SK-N-SH treated with all-trans-retinoic acid at 6 μM for 48 hours (cell line): Measurements from ENCODE around the gene ANKRD49.

ENCODE experiments used
- ARNTL ChIP-seq: fragments of 450-650 bp; formaldehyde crosslinking; IDR thresholded peaks from 2 replicates; pipeline ENCODE4 v1.5.0; 2020; ENCODE audit warnings: low read depth, mild to moderate bottlenecking, moderate library complexity, borderline replicate concordance
- ESRRG ChIP-seq: fragments of 250-450 bp; sonication (Bioruptor Pico); IDR thresholded peaks from 2 replicates; pipeline ENCODE4 v1.6.1; 2021; ENCODE audit warnings: mild to moderate bottlenecking
- PPARA ChIP-seq: fragments of 250-450 bp; sonication (Bioruptor Pico); IDR thresholded peaks from 2 replicates; pipeline ENCODE4 v1.5.0; 2020; ENCODE audit warnings: mild to moderate bottlenecking, borderline replicate concordance
- RARB ChIP-seq: fragments of 250-450 bp; sonication (Bioruptor Pico); IDR thresholded peaks from 2 replicates; pipeline ENCODE4 v1.8.0; 2021; ENCODE audit warnings: mild to moderate bottlenecking, moderate library complexity
- ZFP30 ChIP-seq: fragments of 450-650 bp; formaldehyde crosslinking; IDR thresholded peaks from 2 replicates; pipeline ENCODE4 v1.5.0; 2022; ENCODE audit warnings: mild to moderate bottlenecking, moderate library complexity
- ZNF565 ChIP-seq: fragments of 450-650 bp; formaldehyde crosslinking; conservative IDR thresholded peaks from 2 replicates; pipeline ENCODE4 v1.5.0; 2020; ENCODE audit warnings: low read depth, mild to moderate bottlenecking, moderate library complexity
- ZNF70 ChIP-seq: fragments of 450-650 bp; formaldehyde crosslinking; IDR thresholded peaks from 2 replicates; pipeline ENCODE4 v1.5.0; 2020; ENCODE audit warnings: mild to moderate bottlenecking, moderate library complexity
- TF ChIP-seq, protein P1 (sequence below): fragments of 250-450 bp; sonication (Bioruptor Pico); IDR thresholded peaks from 2 replicates; pipeline ENCODE4 v1.8.0; 2021; ENCODE audit warnings: low read depth, mild to moderate bottlenecking, moderate library complexity, borderline replicate concordance
- TF ChIP-seq, protein P2 (sequence below): fragments of 250-450 bp; sonication (Bioruptor Pico); IDR thresholded peaks from 2 replicates; pipeline ENCODE4 v1.8.0; 2020; ENCODE audit warnings: mild to moderate bottlenecking, moderate library complexity, borderline replicate concordance
- TF ChIP-seq, protein P3 (sequence below): fragments of 250-450 bp; sonication (Bioruptor Pico); IDR thresholded peaks from 2 replicates; pipeline ENCODE4 v1.5.0; 2020; ENCODE audit warnings: mild to moderate bottlenecking, moderate library complexity

DNA sequence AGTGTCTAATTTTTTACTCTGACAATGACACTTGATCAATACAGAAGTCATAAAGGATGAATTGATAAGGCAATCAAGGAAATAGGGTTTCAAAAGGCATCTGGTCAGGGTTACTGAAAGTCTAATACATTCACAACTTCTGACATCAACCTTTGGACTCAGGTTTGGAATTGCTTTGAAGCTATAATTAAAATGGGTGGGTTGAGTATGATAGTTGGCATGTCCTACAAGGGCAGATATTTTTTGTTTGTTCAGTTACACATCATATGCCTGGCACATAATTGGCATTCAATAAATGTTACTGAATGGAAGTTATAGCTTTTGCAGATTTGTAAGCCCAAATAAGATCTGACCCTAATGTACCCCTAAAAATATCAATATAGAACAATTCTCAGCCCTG lies 42.6 kb downstream of the ANKRD49 start:
- TF ChIP-seq PPARA (CRISPR knock-in tag): no peak
- no peak for TF ChIP-seq ESRRG (CRISPR knock-in tag)
- TF ChIP-seq, protein P1, sequence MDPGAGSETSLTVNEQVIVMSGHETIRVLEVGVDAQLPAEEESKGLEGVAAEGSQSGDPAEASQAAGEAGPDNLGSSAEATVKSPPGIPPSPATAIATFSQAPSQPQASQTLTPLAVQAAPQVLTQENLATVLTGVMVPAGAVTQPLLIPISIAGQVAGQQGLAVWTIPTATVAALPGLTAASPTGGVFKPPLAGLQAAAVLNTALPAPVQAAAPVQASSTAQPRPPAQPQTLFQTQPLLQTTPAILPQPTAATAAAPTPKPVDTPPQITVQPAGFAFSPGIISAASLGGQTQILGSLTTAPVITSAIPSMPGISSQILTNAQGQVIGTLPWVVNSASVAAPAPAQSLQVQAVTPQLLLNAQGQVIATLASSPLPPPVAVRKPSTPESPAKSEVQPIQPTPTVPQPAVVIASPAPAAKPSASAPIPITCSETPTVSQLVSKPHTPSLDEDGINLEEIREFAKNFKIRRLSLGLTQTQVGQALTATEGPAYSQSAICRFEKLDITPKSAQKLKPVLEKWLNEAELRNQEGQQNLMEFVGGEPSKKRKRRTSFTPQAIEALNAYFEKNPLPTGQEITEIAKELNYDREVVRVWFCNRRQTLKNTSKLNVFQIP (CRISPR knock-in tag): no peak
- TF ChIP-seq, protein P2, sequence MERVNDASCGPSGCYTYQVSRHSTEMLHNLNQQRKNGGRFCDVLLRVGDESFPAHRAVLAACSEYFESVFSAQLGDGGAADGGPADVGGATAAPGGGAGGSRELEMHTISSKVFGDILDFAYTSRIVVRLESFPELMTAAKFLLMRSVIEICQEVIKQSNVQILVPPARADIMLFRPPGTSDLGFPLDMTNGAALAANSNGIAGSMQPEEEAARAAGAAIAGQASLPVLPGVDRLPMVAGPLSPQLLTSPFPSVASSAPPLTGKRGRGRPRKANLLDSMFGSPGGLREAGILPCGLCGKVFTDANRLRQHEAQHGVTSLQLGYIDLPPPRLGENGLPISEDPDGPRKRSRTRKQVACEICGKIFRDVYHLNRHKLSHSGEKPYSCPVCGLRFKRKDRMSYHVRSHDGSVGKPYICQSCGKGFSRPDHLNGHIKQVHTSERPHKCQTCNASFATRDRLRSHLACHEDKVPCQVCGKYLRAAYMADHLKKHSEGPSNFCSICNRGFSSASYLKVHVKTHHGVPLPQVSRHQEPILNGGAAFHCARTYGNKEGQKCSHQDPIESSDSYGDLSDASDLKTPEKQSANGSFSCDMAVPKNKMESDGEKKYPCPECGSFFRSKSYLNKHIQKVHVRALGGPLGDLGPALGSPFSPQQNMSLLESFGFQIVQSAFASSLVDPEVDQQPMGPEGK (CRISPR knock-in tag): no peak
- no peak for TF ChIP-seq RARB (CRISPR knock-in tag)
- no peak for TF ChIP-seq ZNF70 (CRISPR knock-in tag)
- no peak for TF ChIP-seq ZNF565 (CRISPR knock-in tag)
- no peak for TF ChIP-seq ZFP30
- no peak for TF ChIP-seq ARNTL (CRISPR knock-in tag)
- TF ChIP-seq, protein P3, sequence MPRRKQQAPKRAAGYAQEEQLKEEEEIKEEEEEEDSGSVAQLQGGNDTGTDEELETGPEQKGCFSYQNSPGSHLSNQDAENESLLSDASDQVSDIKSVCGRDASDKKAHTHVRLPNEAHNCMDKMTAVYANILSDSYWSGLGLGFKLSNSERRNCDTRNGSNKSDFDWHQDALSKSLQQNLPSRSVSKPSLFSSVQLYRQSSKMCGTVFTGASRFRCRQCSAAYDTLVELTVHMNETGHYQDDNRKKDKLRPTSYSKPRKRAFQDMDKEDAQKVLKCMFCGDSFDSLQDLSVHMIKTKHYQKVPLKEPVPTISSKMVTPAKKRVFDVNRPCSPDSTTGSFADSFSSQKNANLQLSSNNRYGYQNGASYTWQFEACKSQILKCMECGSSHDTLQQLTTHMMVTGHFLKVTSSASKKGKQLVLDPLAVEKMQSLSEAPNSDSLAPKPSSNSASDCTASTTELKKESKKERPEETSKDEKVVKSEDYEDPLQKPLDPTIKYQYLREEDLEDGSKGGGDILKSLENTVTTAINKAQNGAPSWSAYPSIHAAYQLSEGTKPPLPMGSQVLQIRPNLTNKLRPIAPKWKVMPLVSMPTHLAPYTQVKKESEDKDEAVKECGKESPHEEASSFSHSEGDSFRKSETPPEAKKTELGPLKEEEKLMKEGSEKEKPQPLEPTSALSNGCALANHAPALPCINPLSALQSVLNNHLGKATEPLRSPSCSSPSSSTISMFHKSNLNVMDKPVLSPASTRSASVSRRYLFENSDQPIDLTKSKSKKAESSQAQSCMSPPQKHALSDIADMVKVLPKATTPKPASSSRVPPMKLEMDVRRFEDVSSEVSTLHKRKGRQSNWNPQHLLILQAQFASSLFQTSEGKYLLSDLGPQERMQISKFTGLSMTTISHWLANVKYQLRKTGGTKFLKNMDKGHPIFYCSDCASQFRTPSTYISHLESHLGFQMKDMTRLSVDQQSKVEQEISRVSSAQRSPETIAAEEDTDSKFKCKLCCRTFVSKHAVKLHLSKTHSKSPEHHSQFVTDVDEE (CRISPR knock-in tag): no peak
